HL-60 (cell line): ENCODE results near the gene RXFP4.

Experiments
- DNase-seq, 2 experiments: peaks; one replicate each; pipeline ENCODE4 v3.0.0-alpha.2; 2010 to 2020; ENCODE audit warnings: low read depth in 1 of 2, low spot score in 1 of 2
- H3K27ac ChIP-seq: fragments of 250-450 bp; sonication (Bioruptor Pico); replicated peaks from 2 replicates; pipeline ENCODE4 v1.5.1; 2020; ENCODE audit warnings: mild to moderate bottlenecking, moderate library complexity
- H3K27me3 ChIP-seq: fragments of 250-450 bp; sonication (Bioruptor Pico); 2 replicates; pipeline ENCODE4 v1.5.1; 2021; ENCODE audit warnings: mild to moderate bottlenecking, moderate library complexity; ENCODE audit not compliant: insufficient read depth, poor library complexity, severe bottlenecking
- H3K4me3 ChIP-seq: replicated peaks from 2 replicates; pipeline ENCODE4 v1.5.1; 2011; ENCODE audit warnings: mild to moderate bottlenecking, control low read depth, low read length; ENCODE audit not compliant: insufficient read depth
- GABPA ChIP-seq: IDR thresholded peaks from 2 replicates; pipeline ENCODE4 v1.6.1; 2012; ENCODE audit warnings: low read depth
- POLR2AphosphoS5 ChIP-seq: IDR thresholded peaks from 2 replicates; pipeline ENCODE4 v1.6.1; 2012; ENCODE audit warnings: low read depth
- REST ChIP-seq: IDR thresholded peaks from 2 replicates; pipeline ENCODE4 v1.6.1; 2012; ENCODE audit warnings: low read depth; ENCODE audit not compliant: insufficient replicate concordance
- SPI1 ChIP-seq: IDR thresholded peaks from 2 replicates; pipeline ENCODE4 v1.6.1; 2012; ENCODE audit warnings: low read depth, mild to moderate bottlenecking, borderline replicate concordance
- TF ChIP-seq, protein P1 (sequence below): IDR thresholded peaks from one replicate; pipeline ENCODE4 v1.5.1; 2011; ENCODE audit warnings: low read length, control low read depth, inconsistent platforms; ENCODE audit not compliant: insufficient read depth

Gene RXFP4

GRCh38 chr1:155977690-155978324, 36.4 kb downstream of the RXFP4 start:
- Histone ChIP-seq H3K4me3 (peak overlapping the region; percentile 84), H3K27ac (peak overlapping the region; percentile 100), H3K27me3 (no peaks in the 10 kb centered on the region)
- DNase-seq, result no peak
- TF ChIP-seq GABPA (no peak), REST (no peak), SPI1 (no peak), POLR2AphosphoS5 (0 out of 2 replicates have a peak, but pooled peaks have one; percentile 10)
- TF ChIP-seq, protein P1, sequence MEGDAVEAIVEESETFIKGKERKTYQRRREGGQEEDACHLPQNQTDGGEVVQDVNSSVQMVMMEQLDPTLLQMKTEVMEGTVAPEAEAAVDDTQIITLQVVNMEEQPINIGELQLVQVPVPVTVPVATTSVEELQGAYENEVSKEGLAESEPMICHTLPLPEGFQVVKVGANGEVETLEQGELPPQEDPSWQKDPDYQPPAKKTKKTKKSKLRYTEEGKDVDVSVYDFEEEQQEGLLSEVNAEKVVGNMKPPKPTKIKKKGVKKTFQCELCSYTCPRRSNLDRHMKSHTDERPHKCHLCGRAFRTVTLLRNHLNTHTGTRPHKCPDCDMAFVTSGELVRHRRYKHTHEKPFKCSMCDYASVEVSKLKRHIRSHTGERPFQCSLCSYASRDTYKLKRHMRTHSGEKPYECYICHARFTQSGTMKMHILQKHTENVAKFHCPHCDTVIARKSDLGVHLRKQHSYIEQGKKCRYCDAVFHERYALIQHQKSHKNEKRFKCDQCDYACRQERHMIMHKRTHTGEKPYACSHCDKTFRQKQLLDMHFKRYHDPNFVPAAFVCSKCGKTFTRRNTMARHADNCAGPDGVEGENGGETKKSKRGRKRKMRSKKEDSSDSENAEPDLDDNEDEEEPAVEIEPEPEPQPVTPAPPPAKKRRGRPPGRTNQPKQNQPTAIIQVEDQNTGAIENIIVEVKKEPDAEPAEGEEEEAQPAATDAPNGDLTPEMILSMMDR, result no peak

DNA sequence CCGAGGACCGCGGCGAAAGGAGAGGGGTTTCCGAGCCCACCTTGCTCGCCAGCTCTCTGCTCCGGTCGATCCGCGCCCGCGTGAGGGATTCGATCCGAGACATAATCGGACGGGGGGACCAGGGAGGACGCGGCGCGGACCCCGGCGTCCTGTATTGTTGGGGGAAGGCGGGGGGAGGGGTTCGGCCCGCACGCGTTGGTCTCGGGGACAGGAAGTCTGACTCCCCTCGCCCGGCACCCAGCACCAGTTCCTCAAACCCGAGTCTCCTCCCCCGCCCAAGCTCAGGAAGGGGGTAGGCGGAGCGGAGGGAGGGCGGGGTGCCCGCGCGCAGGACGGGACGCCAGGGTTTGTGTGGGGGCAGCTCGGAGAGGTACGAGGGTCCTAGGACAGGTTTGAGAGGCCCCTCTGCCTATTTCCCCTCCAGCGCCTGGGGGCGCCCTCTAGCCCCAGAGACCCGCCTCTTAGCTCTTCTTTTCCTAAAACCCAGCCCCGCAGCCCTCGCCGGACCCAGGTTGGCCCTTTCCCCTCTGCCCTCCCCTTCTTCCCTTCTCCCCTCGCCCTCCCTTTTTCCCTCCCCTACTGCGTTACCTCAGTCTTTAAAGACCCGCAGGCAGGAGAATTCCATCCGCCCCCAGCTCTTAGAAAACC, 37.0 kb downstream of the RXFP4 start, which contains the start of gene ARHGEF2:
TSS of gene ARHGEF2 (minus strand) at position 223 of the 648 bp plus-strand sequence. CDS start at position 103, 120 bp downstream.
- Histone ChIP-seq H3K27me3 (no peaks in the 10 kb centered on the region), H3K27ac (peak within 1 kb of the TSS; percentile 100), H3K4me3 (peak within 1 kb of the TSS; percentile 84)
- TF ChIP-seq REST, result peak; percentile 39
- TF ChIP-seq POLR2AphosphoS5, result peak; percentile 70; the same call in 1 of the 2 replicates
- TF ChIP-seq SPI1, result peak; percentile 96
- TF ChIP-seq GABPA, result no peak
- TF ChIP-seq, protein P1, result no peak
- peak; percentile 95 to 97 for DNase-seq

DNA sequence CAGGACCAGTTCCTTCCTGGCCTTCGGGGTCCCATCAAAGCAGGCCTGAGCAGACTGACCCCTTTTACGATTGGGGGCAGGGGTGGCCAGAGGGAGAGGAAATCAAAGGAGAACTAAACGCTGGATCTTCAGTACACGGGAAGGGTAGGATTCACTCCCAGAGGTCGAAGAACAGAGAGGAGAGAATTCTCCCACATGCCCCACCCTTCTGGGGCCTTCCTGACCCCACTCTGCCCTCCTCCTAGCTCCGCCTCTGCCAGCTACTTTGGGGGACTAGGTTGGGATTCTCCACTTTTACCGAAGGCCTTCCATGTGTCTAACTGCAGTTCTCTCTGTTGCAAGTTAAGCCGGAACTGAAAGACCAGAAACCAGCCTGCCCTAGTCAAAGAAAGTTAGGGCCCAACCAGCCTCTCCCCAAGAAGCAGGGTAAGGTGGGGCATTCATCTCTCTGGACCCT, 37.6 kb downstream of the RXFP4 start:
- peak; percentile 50 to 54 for DNase-seq
- Histone ChIP-seq H3K4me3 (peak overlapping the region; percentile 84), H3K27ac (peak overlapping the region; percentile 100), H3K27me3 (no peaks in the 10 kb centered on the region)
- TF ChIP-seq POLR2AphosphoS5 (no peak), REST (no peak), SPI1 (no peak), GABPA (no peak)
- TF ChIP-seq, protein P1, result no peak
